Naive thymus-derived CD8-positive, alpha-beta T cell (primary cell): ENCODE results near the gene TNNT3. TPM values are rescaled to one million over a fixed set of nuclear protein-coding genes. Genes with fewer than 3 reads are reported as not detected.

Experiments
- ATAC-seq, 2 donors: fragments of 150-1000 bp; cut with Tn5 transposase in 1 of 2; sonication (Bioruptor Pico), chemical (Tn5 transposase) in 1 of 2; 1 replicate in 1 of 2; 2 replicates in 1 of 2; pipeline ENCODE4 v1.10.0; 2021; ENCODE audit warnings: mild to moderate bottlenecking in 2 of 2, moderate library complexity in 2 of 2
- POLR2A ChIA-PET: fragments of 350-600 bp; sonication (Branson Sonifier 250); formaldehyde crosslinking; loops from one replicate; lab custom pipeline; 2021; ENCODE audit warnings: antibody characterized with exemption; lab: Charles Lee
- DNase-seq, 10 donors: peaks; one replicate each; pipeline versions ENCODE4 v3.0.0 to v3.0.0-alpha.2; 2020 to 2022
- H3K27ac Mint-ChIP-seq, 10 donors: one replicate each; pipeline ENCODE4 v1.8.0; 2020 to 2022; ENCODE audit warnings: mild to moderate bottlenecking in 10 of 10, mixed read lengths in 10 of 10, moderate library complexity in 4 of 10, inconsistent platforms in 1 of 10
- H3K27me3 Mint-ChIP-seq, 5 donors: one replicate each; pipeline ENCODE4 v1.8.0; 2021 to 2022; ENCODE audit warnings: mixed read lengths in 5 of 5
- H3K36me3 Mint-ChIP-seq, 3 donors: one replicate each; pipeline ENCODE4 v1.8.0; 2020 to 2022; ENCODE audit warnings: mixed read lengths in 3 of 3, mild to moderate bottlenecking in 2 of 3, inconsistent platforms in 1 of 3
- H3K4me1 Mint-ChIP-seq, 4 donors: one replicate each; pipeline ENCODE4 v1.8.0; 2021 to 2022; ENCODE audit warnings: mixed read lengths in 4 of 4
- H3K4me3 Mint-ChIP-seq, 10 donors: one replicate each; pipeline ENCODE4 v1.8.0; 2020 to 2022; ENCODE audit warnings: mild to moderate bottlenecking in 10 of 10, mixed read lengths in 10 of 10, moderate library complexity in 6 of 10, inconsistent platforms in 1 of 10
- H3K9me3 Mint-ChIP-seq, 9 donors: one replicate each; pipeline ENCODE4 v1.8.0; 2020 to 2022; ENCODE audit warnings: mixed read lengths in 9 of 9, mild to moderate bottlenecking in 3 of 9, inconsistent platforms in 1 of 9, moderate library complexity in 1 of 9
- polyA plus RNA-seq, 3 donors: library from polyadenylated mRNA; unstranded; fragments of 300-500 nt; fragmentation: Illumina TruSeq; gene quantifications; one replicate each; pipeline ENCODE4 v1.2.3, GENCODE V29; 2021
- total RNA-seq, 8 experiments: library from RNA in 2 of 8; stranded (reverse) in 2 of 8; gene quantifications; one replicate each; pipeline ENCODE4 v1.2.3 and lab custom pipeline; 2021 to 2026

Gene TNNT3
- total and polyA plus RNA-seq, 5 experiments from 2014 or later, result 0.39 to 29.7 (median 28.0) TPM; not detected in 2

DNA sequence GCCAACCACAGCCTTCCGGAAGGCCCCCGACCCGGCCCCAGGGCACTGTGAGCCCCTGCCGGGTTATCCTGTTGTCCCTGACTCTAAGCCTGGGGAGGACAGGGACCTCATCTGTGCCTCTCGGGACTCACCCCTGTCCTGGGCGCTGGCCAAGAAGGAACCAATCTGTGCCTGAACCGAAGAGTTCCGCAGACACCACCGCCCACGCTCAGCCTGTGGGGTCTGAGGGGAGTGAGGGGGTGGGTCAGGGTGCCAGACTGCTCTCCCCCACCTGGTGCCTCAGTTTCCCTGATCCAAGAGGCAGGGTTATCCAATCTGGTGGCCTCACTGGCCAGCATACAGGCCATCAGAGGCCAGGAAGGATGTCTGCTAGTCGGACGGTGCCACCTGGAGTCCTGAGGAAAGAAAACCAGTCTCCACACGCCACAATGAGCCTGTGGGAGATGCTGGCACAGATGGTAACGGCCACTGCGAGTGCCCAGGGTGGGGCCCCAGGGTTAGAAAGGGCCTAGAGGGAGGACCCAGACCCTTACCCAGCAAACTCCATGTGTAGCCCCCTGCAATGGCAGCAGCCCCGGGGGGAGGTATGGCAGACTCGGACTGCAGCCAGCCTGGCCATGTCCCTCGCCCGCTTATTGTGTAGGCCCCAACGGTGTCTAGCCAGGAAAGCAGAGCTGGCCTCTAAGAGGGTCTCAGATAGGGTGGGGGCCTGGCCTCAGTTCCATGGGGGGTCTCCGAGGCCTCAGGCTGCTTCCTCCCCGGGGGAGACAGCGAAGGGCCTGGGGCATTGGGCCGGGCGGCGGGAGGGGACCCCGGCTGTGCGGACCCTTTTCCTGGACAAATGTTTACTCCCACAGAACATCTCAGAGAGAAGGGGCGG is 827 bp upstream of the TNNT3 start:
- ATAC-seq, result no peak
- POLR2A ChIA-PET, result interaction anchor here (1.2 to 9.4 kb wide), 3 partner anchors 28 to 68 kb away, joined by 5 to 109 read pairs (median 7); partner anchors contain the start of gene PRR33
- Mint-ChIP-seq H3K4me1 (peaks cover 16 to 53% (median 35%) of the 10 kb centered on the region in 4 donors), H3K27me3 (peaks cover 4 to 17% (median 7%) of the 10 kb centered on the region in 5 donors), H3K36me3 (no peaks in the 10 kb centered on the region), H3K4me3 (no peak overlapping the region), H3K9me3 (no peaks in the 10 kb centered on the region), H3K27ac (peak overlapping the region in 1 of 10 donors; percentile 56)
- no peak for DNase-seq

DNA sequence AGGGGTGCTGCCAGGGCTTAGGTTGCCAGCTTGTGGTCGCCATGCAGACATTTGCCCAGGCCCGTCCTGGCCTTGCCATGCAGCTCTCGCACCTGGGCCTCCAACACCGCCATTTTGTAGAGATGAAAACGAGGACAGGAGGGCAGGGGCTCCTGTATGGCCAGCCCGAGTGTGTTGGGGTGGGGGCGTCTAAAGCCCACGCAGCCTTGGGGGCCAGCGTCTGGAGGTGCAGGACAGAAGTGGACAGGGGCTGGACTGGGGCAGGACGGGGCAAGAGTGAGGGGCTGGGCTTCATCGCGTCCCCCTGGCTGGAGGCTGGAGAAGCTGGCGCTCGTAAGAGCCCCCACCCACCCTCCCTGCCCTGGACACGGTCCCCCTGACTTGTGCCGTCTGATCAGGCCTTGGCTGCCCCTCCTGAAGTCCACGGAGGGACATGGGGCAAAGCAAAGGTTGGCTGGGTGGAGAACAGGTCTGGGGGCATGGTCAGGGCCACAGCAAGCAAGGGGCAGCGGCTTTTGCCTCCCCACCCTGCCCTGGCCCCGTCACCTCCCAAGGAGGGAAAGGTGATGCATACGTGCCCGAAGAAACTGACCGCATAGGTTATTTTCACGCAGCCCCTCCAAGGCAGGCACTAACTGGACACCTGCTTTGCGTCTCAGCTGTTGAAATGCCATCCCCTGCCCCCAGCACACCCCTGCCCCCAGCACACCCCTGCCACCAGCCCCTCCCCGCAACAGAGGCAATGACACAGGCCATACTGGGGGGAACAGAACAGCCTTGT is 815 bp downstream of the TNNT3 start:
- Mint-ChIP-seq H3K27me3 (peaks cover 0 to 7% (median 5%) of the 10 kb centered on the region in 5 donors), H3K36me3 (no peaks in the 10 kb centered on the region), H3K4me1 (peaks cover 9 to 43% (median 25%) of the 10 kb centered on the region in 4 donors), H3K9me3 (no peaks in the 10 kb centered on the region), H3K27ac (peak overlapping the region in 1 of 10 donors; percentile 67), H3K4me3 (no peak overlapping the region)
- POLR2A ChIA-PET, result interaction anchor here (1.2 to 9.4 kb wide), 2 partner anchors 30 to 81 kb away, joined by 3 to 109 read pairs; partner anchors contain the start of gene PRR33
- ATAC-seq (no peak), DNase-seq (no peak)

DNA sequence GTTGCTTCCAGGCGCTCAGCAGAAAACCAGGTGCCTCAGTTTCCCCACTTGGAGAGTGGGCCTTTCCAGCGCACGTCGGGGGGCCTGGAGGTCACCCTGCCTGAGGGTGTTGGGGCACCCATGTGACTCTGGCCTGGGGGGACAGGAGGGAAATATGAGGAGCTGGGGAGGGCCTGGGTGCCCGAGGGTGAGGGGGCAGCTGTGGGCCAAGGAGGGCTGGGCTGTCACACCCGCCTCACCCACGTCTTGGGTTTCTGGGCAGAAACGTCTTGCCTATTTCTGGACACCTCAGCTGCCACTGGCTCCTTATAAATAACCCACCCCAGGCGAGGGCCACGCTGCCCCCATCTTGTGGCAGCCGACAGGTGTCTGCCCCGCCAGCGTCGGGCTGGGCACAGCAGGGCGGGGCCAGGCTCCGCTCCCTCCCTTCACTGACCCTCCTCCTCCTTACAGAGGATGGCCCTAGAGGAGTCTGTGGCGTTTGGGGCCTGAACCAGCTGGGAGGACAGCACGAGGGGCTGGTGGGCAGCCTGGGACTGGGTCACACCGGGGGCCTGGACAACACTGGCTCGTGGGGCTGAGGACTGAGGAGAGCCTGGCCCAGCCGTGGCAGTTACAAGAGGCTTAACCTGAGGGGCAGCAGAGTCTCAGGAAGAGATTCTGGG is 1.5 kb downstream of the TNNT3 start:
- Mint-ChIP-seq H3K4me1 (peaks cover 5 to 38% (median 20%) of the 10 kb centered on the region in 4 donors), H3K27ac (no peak overlapping the region), H3K4me3 (no peak overlapping the region), H3K9me3 (no peaks in the 10 kb centered on the region), H3K27me3 (peaks cover 0 to 7% (median 5%) of the 10 kb centered on the region in 5 donors), H3K36me3 (no peaks in the 10 kb centered on the region)
- DNase-seq, result no peak
- POLR2A ChIA-PET, result interaction anchor here (0.7 to 9.4 kb wide), 5 partner anchors 31 to 1071 kb away, joined by 3 to 109 read pairs (median 3); partner anchors contain the start of genes NAP1L4 and PRR33
- ATAC-seq, result peak in 1 of 2 donors; percentile 33

DNA sequence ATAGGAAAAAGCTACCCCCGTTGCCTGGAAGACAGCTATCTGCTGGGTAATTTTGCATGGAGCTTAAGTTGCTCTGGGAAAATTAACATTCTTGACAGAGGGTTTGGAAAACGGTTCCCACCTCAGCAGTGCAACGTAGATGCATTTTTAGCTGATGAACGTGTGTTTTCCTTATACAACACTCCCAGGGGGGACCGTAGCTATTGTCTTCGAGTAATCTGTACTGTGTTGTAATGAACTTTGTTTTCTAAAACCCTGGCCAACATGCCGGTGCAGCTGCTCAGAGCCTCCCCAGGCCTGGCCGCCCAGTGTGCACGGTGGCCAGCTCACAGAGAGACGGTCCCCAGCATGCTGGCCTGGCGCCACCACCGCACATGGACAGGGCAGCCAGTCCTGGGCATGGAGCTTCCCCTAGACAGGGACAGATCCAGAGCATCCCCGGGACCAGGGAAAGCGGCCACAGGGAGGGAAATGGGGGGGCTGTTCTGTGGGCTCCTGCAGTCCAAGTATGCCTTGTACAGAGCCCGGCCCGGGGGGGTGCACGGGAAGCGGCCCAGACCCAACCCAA is 2.2 kb downstream of the TNNT3 start:
- no peak for ATAC-seq
- Mint-ChIP-seq H3K27ac (peak overlapping the region in 3 of 10 donors; percentile 13 to 57 (median 38)), H3K36me3 (no peaks in the 10 kb centered on the region), H3K9me3 (no peaks in the 10 kb centered on the region), H3K27me3 (peaks cover 0 to 11% (median 7%) of the 10 kb centered on the region in 5 donors), H3K4me1 (peaks cover 3 to 35% (median 19%) of the 10 kb centered on the region in 4 donors), H3K4me3 (no peak overlapping the region)
- POLR2A ChIA-PET, result interaction anchor here (0.7 to 9.4 kb wide), 7 partner anchors 31 to 1071 kb away, joined by 3 to 109 read pairs (median 3); partner anchors contain the start of genes NAP1L4 and PRR33
- no peak for DNase-seq

DNA sequence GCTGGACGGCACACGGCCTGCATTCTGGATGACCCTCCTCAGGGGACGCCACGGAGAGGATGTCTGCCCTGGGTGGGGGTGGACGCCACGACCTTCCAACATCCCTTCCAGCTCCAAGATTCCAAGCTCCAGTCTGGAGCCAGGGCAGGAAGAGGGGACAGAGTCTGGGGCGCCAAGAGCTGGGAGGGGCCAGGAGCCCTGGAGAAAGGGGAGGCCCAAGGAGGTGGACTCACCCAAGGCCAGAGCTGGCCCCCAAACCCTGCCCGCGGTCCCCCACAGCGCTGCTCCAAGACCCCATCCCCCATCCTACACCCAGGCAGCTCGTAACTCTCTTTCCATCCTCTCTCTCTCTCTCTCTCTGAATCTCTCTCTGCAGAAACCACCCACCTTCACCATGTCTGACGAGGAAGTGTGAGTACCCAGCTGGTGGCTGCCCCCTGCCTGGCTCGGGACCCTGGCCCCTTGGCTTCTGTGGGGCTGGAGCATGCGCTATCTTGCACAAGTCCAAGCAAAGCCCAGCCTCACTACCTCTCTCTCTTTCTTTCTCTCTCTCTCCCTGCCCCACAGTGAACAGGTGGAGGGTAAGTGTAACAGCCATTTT is 3.1 kb downstream of the TNNT3 start:
- H3K9me3 Mint-ChIP-seq, result no peaks in the 10 kb centered on the region
- ATAC-seq, result no peak

DNA sequence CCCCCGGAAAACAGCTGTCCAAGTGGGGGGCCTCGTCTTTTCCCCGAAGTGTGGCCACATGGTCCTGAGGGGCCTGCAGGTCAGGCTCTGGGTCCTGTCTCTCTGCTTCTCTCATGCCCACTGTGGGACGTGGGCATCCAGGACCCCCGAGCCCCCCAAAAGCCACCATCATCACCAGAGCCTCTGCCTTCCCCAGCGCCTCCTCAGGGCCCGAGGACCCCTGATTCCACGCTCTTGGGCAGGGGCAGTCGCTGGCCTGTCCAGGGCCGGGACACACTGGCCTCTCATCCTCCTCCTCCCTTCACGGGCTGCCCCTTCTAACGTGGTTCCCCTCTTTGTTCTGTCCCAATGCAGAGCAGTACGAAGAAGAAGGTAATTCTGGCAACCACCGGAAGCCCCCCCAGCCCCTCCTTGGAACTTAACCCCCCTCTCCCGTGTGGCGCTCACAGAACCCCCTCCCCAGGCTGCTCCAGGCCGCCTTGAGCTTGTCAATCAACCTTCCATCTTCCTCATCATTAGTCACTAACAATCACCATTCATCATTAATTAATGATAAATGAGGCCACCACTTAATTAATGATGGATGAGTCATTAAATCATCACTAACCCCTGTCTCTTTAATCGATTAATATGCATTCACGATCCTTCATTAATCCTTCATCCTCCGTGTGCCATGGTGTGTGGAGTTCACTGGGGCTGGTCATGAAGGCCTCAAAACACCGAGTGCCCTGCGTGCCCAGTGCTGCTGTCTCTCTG is 3.9 kb downstream of the TNNT3 start:
- Mint-ChIP-seq H3K36me3 (no peaks in the 10 kb centered on the region), H3K27me3 (peaks cover 0 to 12% (median 8%) of the 10 kb centered on the region in 5 donors), H3K4me3 (no peak overlapping the region), H3K27ac (peak overlapping the region in 2 of 10 donors; percentile 80 to 87), H3K9me3 (no peaks in the 10 kb centered on the region), H3K4me1 (peaks cover 3 to 22% (median 16%) of the 10 kb centered on the region in 4 donors)
- ATAC-seq (no peak), DNase-seq (peak in 1 of 10 donors; percentile 51)
- POLR2A ChIA-PET, result interaction anchor here (0.7 to 9.4 kb wide), 3 partner anchors 12 to 33 kb away, joined by 3 to 109 read pairs (median 3); partner anchors contain the start of gene PRR33

More for the DNA sequence above, 3.1 kb downstream of the TNNT3 start:
- Mint-ChIP-seq H3K27me3 (peaks cover 0 to 12% (median 8%) of the 10 kb centered on the region in 5 donors), H3K27ac (peak overlapping the region in 3 of 10 donors; percentile 31 to 87 (median 46)), H3K4me1 (peaks cover 3 to 27% (median 16%) of the 10 kb centered on the region in 4 donors), H3K36me3 (no peaks in the 10 kb centered on the region), H3K4me3 (peak overlapping the region in 1 of 10 donors; percentile 26)
- peak in 1 of 10 donors; percentile 40 for DNase-seq
- POLR2A ChIA-PET, result interaction anchor here (0.6 to 9.4 kb wide), 5 partner anchors 9 to 160 kb away, joined by 3 to 109 read pairs (median 3); partner anchors contain the start of gene PRR33

DNA sequence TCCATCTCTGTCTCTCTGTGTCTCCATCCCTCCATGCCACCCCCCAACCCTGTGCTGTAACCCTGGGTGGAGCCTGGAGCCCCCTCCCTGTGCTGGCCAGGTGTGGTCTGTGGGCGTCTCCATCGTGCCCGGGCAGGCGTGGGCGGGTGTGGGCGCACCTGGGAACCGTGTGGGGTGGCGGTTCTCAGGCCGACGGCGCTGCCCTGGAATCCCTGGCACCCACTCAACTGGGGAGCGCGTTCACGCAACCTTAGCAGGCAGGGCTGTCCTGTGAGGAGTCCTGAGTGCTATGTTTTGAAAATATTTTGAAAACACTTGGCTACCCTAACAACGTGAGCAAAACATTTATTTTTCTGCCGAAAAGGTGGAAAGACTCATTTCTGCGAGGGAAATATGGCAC is 4.7 kb downstream of the TNNT3 start:
- Mint-ChIP-seq H3K27ac (peak overlapping the region in 3 of 10 donors; percentile 7 to 79 (median 58)), H3K4me1 (peaks cover 3 to 22% (median 16%) of the 10 kb centered on the region in 4 donors), H3K27me3 (peaks cover 0 to 12% (median 8%) of the 10 kb centered on the region in 5 donors), H3K36me3 (no peaks in the 10 kb centered on the region), H3K9me3 (no peaks in the 10 kb centered on the region), H3K4me3 (no peak overlapping the region)
- peak in 1 of 10 donors; percentile 50 for DNase-seq
- POLR2A ChIA-PET, result interaction anchor here (9.4 kb wide), 1 partner anchor 34 kb away, joined by 109 read pairs; the partner anchor contains the start of gene PRR33
- ATAC-seq, result no peak

DNA sequence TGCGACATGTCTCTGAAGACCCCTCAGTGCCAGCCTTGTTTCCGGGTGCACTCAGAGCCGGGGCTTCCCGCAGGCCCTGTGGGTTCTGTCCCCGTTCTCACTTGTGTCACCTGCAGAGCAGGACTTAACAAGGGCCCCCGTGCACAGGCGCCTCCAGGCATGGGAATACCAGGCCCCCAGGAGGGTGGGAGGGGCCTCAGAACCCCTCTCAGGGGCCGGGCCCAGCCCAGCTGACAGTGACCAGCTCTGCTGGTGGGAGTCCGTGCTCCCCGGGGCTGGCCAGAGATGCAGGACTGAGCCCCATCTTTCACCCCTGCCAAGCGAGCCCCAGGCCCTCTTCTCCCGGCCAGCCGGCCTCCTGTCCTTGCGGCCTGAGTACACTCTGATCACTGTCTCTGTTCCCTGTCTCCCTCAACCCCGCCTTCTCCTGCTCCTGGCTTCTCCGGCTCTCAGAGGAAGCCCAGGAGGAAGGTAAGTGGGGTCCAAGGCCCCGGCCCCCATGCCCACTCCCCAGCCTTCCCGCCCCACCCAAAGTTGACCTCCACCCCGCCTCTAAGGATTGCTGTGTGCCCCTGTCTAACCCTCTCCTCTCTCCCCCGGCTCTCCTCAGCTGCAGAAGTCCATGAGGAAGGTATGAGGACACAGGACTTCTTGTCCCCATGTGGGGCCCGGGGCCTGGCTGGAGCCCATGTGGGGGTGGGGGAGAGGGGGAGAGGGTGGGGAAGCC is 5.3 kb downstream of the TNNT3 start:
- Mint-ChIP-seq H3K27ac (no peak overlapping the region), H3K9me3 (no peaks in the 10 kb centered on the region), H3K4me3 (no peak overlapping the region), H3K27me3 (peaks cover 0 to 12% (median 8%) of the 10 kb centered on the region in 5 donors), H3K36me3 (no peaks in the 10 kb centered on the region), H3K4me1 (peaks cover 3 to 27% (median 16%) of the 10 kb centered on the region in 4 donors)
- ATAC-seq (no peak), DNase-seq (peak in 1 of 10 donors; percentile 60)
- POLR2A ChIA-PET, result interaction anchor here (9.4 kb wide), 1 partner anchor 34 kb away, joined by 109 read pairs; the partner anchor contains the start of gene PRR33

DNA sequence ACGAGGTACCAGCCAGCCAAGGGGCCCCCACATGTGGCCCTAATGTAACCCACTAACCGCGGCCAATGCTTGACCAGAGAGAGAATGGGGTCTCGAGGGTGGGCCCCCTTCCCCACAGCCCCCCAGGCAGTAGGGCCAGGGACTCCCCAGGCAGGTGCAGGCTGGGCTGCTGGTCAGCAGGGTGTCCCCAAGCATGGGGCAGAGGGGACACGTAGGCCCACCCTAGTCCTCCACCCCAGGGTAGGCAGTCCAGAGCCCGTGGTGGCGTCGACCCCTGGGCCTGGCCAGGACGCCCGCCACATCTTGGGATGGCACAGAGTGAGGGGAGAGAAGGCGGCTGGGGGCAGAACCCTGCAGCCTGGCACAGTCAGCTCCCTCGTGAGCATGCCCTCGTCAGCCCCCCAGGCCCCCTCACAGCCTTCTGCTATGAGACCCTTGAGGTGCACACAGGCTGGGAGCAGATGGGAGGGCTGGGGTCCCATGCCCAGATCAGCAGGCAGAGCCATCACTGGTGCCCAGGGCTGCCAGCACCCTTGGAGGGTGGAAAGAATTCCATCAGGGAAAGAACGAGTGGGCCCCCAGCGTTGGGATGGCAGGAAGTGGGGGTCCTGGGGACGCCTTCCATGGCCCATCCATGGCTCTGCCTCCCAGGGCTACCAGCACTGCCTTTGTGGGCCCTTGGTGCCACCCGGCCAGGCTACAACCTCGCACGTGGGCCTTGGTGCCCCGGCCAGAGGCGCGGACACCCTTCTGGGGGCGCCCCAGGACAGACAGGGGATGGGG is 6.1 kb downstream of the TNNT3 start:
- DNase-seq, result peak in 1 of 10 donors; percentile 43
- H3K27ac Mint-ChIP-seq, result no peak overlapping the region
- peaks cover 5 to 34% (median 20%) of the 10 kb centered on the region in 4 donors for H3K4me1 Mint-ChIP-seq
- peaks cover 0 to 12% (median 8%) of the 10 kb centered on the region in 5 donors for H3K27me3 Mint-ChIP-seq
- POLR2A ChIA-PET, result interaction anchor here (9.4 kb wide), 1 partner anchor 35 kb away, joined by 109 read pairs; the partner anchor contains the start of gene PRR33
- ATAC-seq, result no peak
- H3K9me3 Mint-ChIP-seq, result no peaks in the 10 kb centered on the region
- H3K4me3 Mint-ChIP-seq, result no peak overlapping the region
- no peaks in the 10 kb centered on the region for H3K36me3 Mint-ChIP-seq
